IPS DF 6.9 (cell line): ENCODE results near the gene CHADL.

ENCODE experiments used
- DNase-seq: peaks from one replicate; pipeline ENCODE4 v3.0.0-alpha.2; 2013; ENCODE audit warnings: low read depth, low spot score
- H3K27ac ChIP-seq: one replicate; pipeline ENCODE4 v1.5.1; 2013; ENCODE audit warnings: low read length, control low read depth
- H3K27me3 ChIP-seq: 2 replicates; pipeline ENCODE4 v1.6.1; 2013; ENCODE audit warnings: mild to moderate bottlenecking, low read length; ENCODE audit not compliant: control insufficient read depth, insufficient read depth
- H3K36me3 ChIP-seq: 2 replicates; pipeline ENCODE4 v1.6.1; 2013; ENCODE audit warnings: low read length; ENCODE audit not compliant: control insufficient read depth, insufficient read depth
- H3K4me1 ChIP-seq: 2 replicates; pipeline ENCODE4 v1.6.1; 2013; ENCODE audit warnings: low read length; ENCODE audit not compliant: control insufficient read depth, insufficient read depth
- H3K4me3 ChIP-seq: 2 replicates; pipeline ENCODE4 v1.5.1; 2013; ENCODE audit warnings: mild to moderate bottlenecking, low read length
- H3K9me3 ChIP-seq: 2 replicates; pipeline ENCODE4 v1.6.1; 2013; ENCODE audit warnings: low read length, inconsistent platforms; ENCODE audit not compliant: control insufficient read depth, insufficient read depth
- WGBS: extraction: QIAGEN DNeasy Blood & Tissue Kit; methylation state at CpG from one replicate; pipeline ENCODE4 v1.1.7; 2013; ENCODE audit warnings: mixed read lengths, missing lambda C conversion rate; ENCODE audit not compliant: insufficient read length, insufficient coverage; 5-methylcytosine and 5-hydroxymethylcytosine counted together

CHADL gene

GRCh38 chr22:41230401-41230785 is 10.3 kb downstream of the CHADL start:
- Histone ChIP-seq H3K27me3 (no peaks in the 10 kb centered on the region), H3K9me3 (no peaks in the 10 kb centered on the region), H3K27ac (no peak overlapping the region), H3K4me3 (no peak overlapping the region), H3K4me1 (no peaks in the 10 kb centered on the region), H3K36me3 (peaks cover 17% of the 10 kb centered on the region; the same call in 1 of the 2 replicates)
- no CpG with 5 or more reads among the region's 9 CpGs for WGBS
- DNase-seq = no peak

- no CpG with 5 or more reads among the region's 17 CpGs for WGBS
- Histone ChIP-seq H3K27me3 (no peaks in the 10 kb centered on the region), H3K27ac (no peak overlapping the region), H3K4me3 (no peak overlapping the region), H3K9me3 (no peaks in the 10 kb centered on the region), H3K4me1 (no peaks in the 10 kb centered on the region), H3K36me3 (peaks cover 20% of the 10 kb centered on the region; the same call in 1 of the 2 replicates)
- no peak for DNase-seq
These were observed 10.9 kb downstream of the CHADL start for GRCh38 chr22:41229730-41230400.

- no peaks in the 10 kb centered on the region for H3K4me1 ChIP-seq
- no peak for DNase-seq
- peaks cover 20% of the 10 kb centered on the region for H3K36me3 ChIP-seq
- WGBS = no CpG with 5 or more reads among the region's 6 CpGs
- no peaks in the 10 kb centered on the region for H3K9me3 ChIP-seq
- H3K4me3 ChIP-seq = no peak overlapping the region
- H3K27me3 ChIP-seq = no peaks in the 10 kb centered on the region
- no peak overlapping the region for H3K27ac ChIP-seq
These were observed 11.5 kb downstream of the CHADL start for GRCh38 chr22:41229215-41229614.

- no peaks in the 10 kb centered on the region for H3K4me1 ChIP-seq
- no peak for DNase-seq
- H3K4me3 ChIP-seq = no peak overlapping the region
- no peak overlapping the region for H3K27ac ChIP-seq
- H3K9me3 ChIP-seq = no peaks in the 10 kb centered on the region
- no peaks in the 10 kb centered on the region for H3K27me3 ChIP-seq
- no CpG with 5 or more reads among the region's 26 CpGs for WGBS
- peaks cover 32% of the 10 kb centered on the region for H3K36me3 ChIP-seq
These were observed 13.7 kb downstream of the CHADL start for GRCh38 chr22:41226723-41227655.

- Histone ChIP-seq H3K27me3 (no peaks in the 10 kb centered on the region), H3K36me3 (peaks cover 38% of the 10 kb centered on the region), H3K4me3 (no peak overlapping the region), H3K9me3 (no peaks in the 10 kb centered on the region), H3K4me1 (no peaks in the 10 kb centered on the region), H3K27ac (no peak overlapping the region)
- no CpG with 5 or more reads among the region's 7 CpGs for WGBS
- no peak for DNase-seq
These were observed 17.2 kb downstream of the CHADL start for GRCh38 chr22:41223535-41223934.

- Histone ChIP-seq H3K27ac (no peak overlapping the region), H3K27me3 (no peaks in the 10 kb centered on the region), H3K4me3 (no peak overlapping the region), H3K4me1 (no peaks in the 10 kb centered on the region), H3K36me3 (peaks cover 35% of the 10 kb centered on the region), H3K9me3 (no peaks in the 10 kb centered on the region)
- WGBS = no CpG with 5 or more reads among the region's 9 CpGs
- DNase-seq = no peak
These were observed 17.8 kb downstream of the CHADL start for GRCh38 chr22:41222846-41223507.

- Histone ChIP-seq H3K4me1 (0 out of 2 replicates have a peak, but pooled peaks cover 2% of the 10 kb centered on the region), H3K36me3 (peaks cover 15% of the 10 kb centered on the region), H3K4me3 (no peak overlapping the region), H3K9me3 (no peaks in the 10 kb centered on the region), H3K27ac (no peak overlapping the region), H3K27me3 (no peaks in the 10 kb centered on the region)
- no CpG with 5 or more reads among the region's 16 CpGs for whole genome bisulfite sequencing
- no peak for DNase-seq
These were observed 23.1 kb downstream of the CHADL start for GRCh38 chr22:41217553-41218157.

- Histone ChIP-seq H3K9me3 (no peaks in the 10 kb centered on the region), H3K4me3 (no peak overlapping the region), H3K27me3 (no peaks in the 10 kb centered on the region), H3K27ac (no peak overlapping the region), H3K4me1 (0 out of 2 replicates have a peak, but pooled peaks cover 2% of the 10 kb centered on the region), H3K36me3 (peaks cover 15% of the 10 kb centered on the region)
- no CpG with 5 or more reads among the region's 13 CpGs for WGBS
- no peak for DNase-seq
These were observed 23.7 kb downstream of the CHADL start for GRCh38 chr22:41216984-41217383.

- Histone ChIP-seq H3K27me3 (no peaks in the 10 kb centered on the region), H3K27ac (no peak overlapping the region), H3K4me3 (no peak overlapping the region), H3K9me3 (no peaks in the 10 kb centered on the region), H3K4me1 (0 out of 2 replicates have a peak, but pooled peaks cover 2% of the 10 kb centered on the region), H3K36me3 (peaks cover 11% of the 10 kb centered on the region)
- no CpG with 5 or more reads among the region's 7 CpGs for WGBS
- DNase-seq = no peak
These were observed 24.8 kb downstream of the CHADL start for GRCh38 chr22:41215926-41216325.

- WGBS = no CpG with 5 or more reads among the region's 10 CpGs
- DNase-seq = no peak
- Histone ChIP-seq H3K27me3 (no peaks in the 10 kb centered on the region), H3K36me3 (peaks cover 9% of the 10 kb centered on the region), H3K4me1 (0 out of 2 replicates have a peak, but pooled peaks cover 2% of the 10 kb centered on the region), H3K4me3 (no peak overlapping the region), H3K9me3 (no peaks in the 10 kb centered on the region), H3K27ac (no peak overlapping the region)
These were observed 25.3 kb downstream of the CHADL start for GRCh38 chr22:41215409-41215808.
